Skeletal muscle satellite cell (primary cell): ENCODE measurements around the gene KIFAP3.
"Not testable (repeated sequence)": the region's sequence is repeated elsewhere in the genome, so short reads cannot be mapped to it uniquely, and the experiment has no call there.

ENCODE experiments used
- H3K27me3 ChIP-seq: 2 replicates; pipeline ENCODE4 v1.7.0; 2013; ENCODE audit warnings: low read length; ENCODE audit not compliant: control insufficient read depth, insufficient read depth
- H3K36me3 ChIP-seq: 2 replicates; pipeline ENCODE4 v1.7.0; 2013; ENCODE audit warnings: mild to moderate bottlenecking, control low read depth, low read length; ENCODE audit not compliant: insufficient read depth
- H3K4me1 ChIP-seq: 2 replicates; pipeline ENCODE4 v1.7.0; 2013; ENCODE audit warnings: low read length; ENCODE audit not compliant: control insufficient read depth, insufficient read depth
- H3K4me2 ChIP-seq: 2 replicates; pipeline ENCODE4 v1.7.0; 2013; ENCODE audit warnings: mild to moderate bottlenecking, low read length
- H3K4me3 ChIP-seq: 2 replicates; pipeline ENCODE4 v1.7.0; 2013; ENCODE audit warnings: low read length
- H3K9ac ChIP-seq: 2 replicates; pipeline ENCODE4 v1.7.0; 2013; ENCODE audit warnings: mild to moderate bottlenecking, low read depth, low read length, moderate library complexity
- H3K9me3 ChIP-seq: replicated peaks from 2 replicates; pipeline ENCODE4 v1.7.0; 2013; ENCODE audit warnings: mild to moderate bottlenecking, control low read depth, low read length

KIFAP3 gene

DNA sequence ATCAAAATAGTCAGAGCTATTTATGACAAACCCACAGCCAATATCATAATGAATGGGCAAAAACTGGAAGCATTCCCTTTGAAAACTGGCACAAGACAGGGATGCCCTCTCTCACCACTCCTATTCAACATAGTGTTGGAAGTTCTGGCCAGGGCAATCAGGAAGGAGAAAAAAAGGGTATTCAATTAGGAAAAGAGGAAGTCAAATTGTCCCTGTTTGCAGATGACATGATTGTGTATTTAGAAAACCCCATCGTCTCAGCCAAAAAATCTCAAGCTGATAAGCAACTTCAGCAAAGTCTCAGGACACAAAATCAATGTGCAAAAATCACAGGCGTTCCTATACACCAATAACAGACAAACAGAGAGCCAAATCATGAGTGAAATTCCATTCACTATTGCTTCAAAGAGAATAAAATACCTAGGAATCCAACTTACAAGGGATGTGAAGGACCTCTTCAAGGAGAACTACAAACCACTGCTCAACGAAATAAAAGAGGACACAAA is 14.4 kb downstream of the KIFAP3 start:
- not testable (repeated sequence) for H3K9me3 ChIP-seq, H3K4me1 ChIP-seq, H3K36me3 ChIP-seq, H3K4me3 ChIP-seq, H3K9ac ChIP-seq, H3K27me3 ChIP-seq, H3K4me2 ChIP-seq

- no peaks in the 10 kb centered on the region for H3K36me3 ChIP-seq
- H3K4me3 ChIP-seq = no peak overlapping the region
- H3K4me1 ChIP-seq = no peaks in the 10 kb centered on the region
- no peaks in the 10 kb centered on the region for H3K9me3 ChIP-seq
- H3K4me2 ChIP-seq = no peak overlapping the region
- H3K9ac ChIP-seq = no peak overlapping the region
- no peaks in the 10 kb centered on the region for H3K27me3 ChIP-seq
Measured at GRCh38 chr1:170049176-170049800, 25.2 kb downstream of the KIFAP3 start.

GRCh38 chr1:170048515-170048914 is 26.0 kb downstream of the KIFAP3 start:
- H3K9ac ChIP-seq = no peak overlapping the region
- H3K36me3 ChIP-seq = no peaks in the 10 kb centered on the region
- no peaks in the 10 kb centered on the region for H3K4me1 ChIP-seq
- no peaks in the 10 kb centered on the region for H3K27me3 ChIP-seq
- no peak overlapping the region for H3K4me3 ChIP-seq
- no peaks in the 10 kb centered on the region for H3K9me3 ChIP-seq
- no peak overlapping the region for H3K4me2 ChIP-seq

DNA sequence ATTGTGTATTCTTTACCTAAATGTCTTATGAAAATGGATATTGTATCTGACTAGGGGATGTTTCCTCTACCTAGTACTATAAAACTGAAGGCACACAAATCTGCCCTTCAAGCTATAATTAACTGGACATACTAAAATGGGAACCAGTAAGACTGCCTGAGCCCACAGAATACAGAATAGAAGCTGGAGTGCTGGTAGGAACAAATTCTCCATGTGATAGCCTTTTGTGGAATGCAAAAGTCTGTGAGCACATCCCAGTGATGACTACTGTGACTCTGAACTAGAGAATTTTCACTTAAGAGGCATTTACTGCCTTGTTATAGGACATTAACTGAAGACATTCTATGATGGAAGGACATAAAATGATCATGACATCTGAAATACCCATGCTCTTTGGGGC is 30.3 kb downstream of the KIFAP3 start:
- Histone ChIP-seq H3K27me3 (no peaks in the 10 kb centered on the region), H3K9ac (no peak overlapping the region), H3K36me3 (no peaks in the 10 kb centered on the region), H3K4me3 (no peak overlapping the region), H3K4me1 (no peaks in the 10 kb centered on the region), H3K9me3 (no peaks in the 10 kb centered on the region), H3K4me2 (no peak overlapping the region)

DNA sequence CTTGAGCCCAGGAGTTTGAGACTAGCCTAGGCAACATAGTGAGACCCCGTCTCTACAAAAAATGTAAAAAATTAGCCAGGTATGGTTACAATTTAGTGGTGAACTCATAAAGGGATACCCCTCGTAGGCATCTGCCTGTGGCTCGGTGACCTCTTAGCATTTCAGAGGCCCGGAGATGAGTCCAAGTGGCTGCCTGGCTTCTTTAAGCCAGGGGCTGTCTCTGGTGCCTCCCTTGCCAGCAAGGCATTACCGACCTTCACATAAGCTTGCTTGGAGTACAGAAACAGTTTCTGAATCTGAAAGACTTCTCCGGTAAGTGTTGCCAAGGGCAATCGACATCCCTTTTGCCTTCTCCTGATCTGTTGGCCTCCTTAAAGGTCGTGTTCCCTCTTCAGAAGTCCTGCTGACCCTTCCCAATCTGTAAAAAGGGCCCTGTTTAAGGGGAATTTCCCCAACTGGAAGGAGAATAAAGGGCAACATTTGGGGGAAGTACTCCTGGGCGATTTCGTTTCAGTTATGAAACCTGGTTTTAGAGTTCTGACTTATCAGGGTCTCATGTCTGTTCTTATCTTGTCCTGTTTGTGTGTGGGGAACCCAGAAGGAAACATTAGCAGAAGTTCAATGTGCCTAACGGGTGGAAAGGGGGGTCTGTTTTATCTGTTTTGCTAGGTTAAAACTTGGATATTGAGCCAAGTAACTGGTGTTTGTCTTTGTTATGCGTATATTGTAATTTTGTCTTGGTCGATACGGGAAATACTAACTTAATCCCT is 32.9 kb downstream of the KIFAP3 start:
- no peaks in the 10 kb centered on the region for H3K9me3 ChIP-seq
- H3K27me3 ChIP-seq = no peaks in the 10 kb centered on the region
- no peaks in the 10 kb centered on the region for H3K4me1 ChIP-seq
- no peak overlapping the region for H3K9ac ChIP-seq
- no peak overlapping the region for H3K4me3 ChIP-seq
- H3K36me3 ChIP-seq = no peaks in the 10 kb centered on the region
- H3K4me2 ChIP-seq = no peak overlapping the region

DNA sequence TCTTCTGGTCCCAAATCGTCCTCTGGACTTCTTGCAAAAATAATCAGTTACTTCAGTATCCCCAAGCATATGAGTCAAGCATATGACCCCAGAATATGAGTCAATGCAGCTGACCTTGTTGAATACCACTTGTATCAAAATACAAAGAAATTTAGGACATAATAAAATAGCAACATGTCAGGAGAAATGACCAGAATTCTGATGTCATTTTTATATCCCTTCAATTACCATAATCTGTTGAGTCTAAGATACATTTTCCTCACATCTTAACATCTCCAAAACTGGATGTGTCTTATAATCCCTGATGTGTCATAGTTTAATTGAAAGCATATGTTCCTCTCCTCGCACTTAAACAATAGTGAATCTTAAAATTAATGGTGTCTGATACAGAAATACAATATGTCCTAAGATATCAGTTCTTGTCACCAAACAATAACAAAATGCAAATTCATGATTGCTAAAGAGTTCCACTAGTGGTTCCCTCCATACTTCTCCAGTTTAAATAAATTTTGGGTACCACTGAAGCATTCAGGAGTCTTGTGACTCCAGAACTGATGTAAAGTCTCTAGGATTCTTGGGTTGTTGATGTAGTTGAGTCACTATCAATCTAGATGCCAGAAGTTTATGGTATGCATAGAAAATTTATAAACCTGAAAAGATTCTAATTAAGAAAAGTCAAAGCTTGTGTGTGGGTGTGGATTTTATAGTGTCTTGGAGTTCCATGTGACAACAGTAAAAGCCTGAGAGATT is 41.8 kb downstream of the KIFAP3 start:
- H3K4me2 ChIP-seq = no peak overlapping the region
- no peaks in the 10 kb centered on the region for H3K27me3 ChIP-seq
- H3K9ac ChIP-seq = no peak overlapping the region
- H3K4me3 ChIP-seq = no peak overlapping the region
- no peaks in the 10 kb centered on the region for H3K9me3 ChIP-seq
- H3K36me3 ChIP-seq = no peaks in the 10 kb centered on the region
- H3K4me1 ChIP-seq = peaks cover 15% of the 10 kb centered on the region

- no peaks in the 10 kb centered on the region for H3K9me3 ChIP-seq
- H3K27me3 ChIP-seq = no peaks in the 10 kb centered on the region
- peaks cover 15% of the 10 kb centered on the region for H3K4me1 ChIP-seq
- H3K9ac ChIP-seq = no peak overlapping the region
- H3K4me3 ChIP-seq = no peak overlapping the region
- no peak overlapping the region for H3K4me2 ChIP-seq
- H3K36me3 ChIP-seq = no peaks in the 10 kb centered on the region
Measured at GRCh38 chr1:170030212-170030611, 44.3 kb downstream of the KIFAP3 start.

GRCh38 chr1:170027760-170028159 is 46.7 kb downstream of the KIFAP3 start:
- H3K4me3 ChIP-seq = no peak overlapping the region

DNA sequence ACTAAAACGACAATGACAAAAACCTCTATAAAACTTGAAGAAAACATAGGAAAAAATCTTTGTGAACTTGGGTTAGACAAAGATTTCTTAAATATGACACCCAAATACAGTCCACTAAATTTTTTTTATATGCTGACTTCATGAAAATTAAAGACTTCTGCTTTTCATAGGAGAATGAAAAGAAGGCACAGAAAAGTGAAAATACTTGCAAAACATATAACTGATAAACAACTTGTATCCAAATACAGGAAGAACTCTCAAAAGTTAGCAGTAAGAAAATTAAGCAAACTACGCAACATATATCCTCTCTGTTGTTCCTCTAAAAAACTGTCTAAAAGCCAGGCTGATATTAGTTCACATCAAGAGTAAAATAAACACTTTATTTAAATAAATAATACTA is 53.6 kb downstream of the KIFAP3 start:
- Histone ChIP-seq H3K9me3 (no peaks in the 10 kb centered on the region), H3K36me3 (no peaks in the 10 kb centered on the region), H3K4me3 (no peak overlapping the region), H3K9ac (no peak overlapping the region), H3K4me1 (no peaks in the 10 kb centered on the region), H3K4me2 (no peak overlapping the region), H3K27me3 (no peaks in the 10 kb centered on the region)

More at GRCh38 chr1:170027760-170028159, 46.7 kb downstream of the KIFAP3 start:
- no peak overlapping the region for H3K9ac ChIP-seq
- no peaks in the 10 kb centered on the region for H3K9me3 ChIP-seq
- H3K4me2 ChIP-seq = no peak overlapping the region
- H3K4me1 ChIP-seq = peaks cover 13% of the 10 kb centered on the region
- H3K36me3 ChIP-seq = no peaks in the 10 kb centered on the region
- H3K27me3 ChIP-seq = no peaks in the 10 kb centered on the region

GRCh38 chr1:170017478-170017877 is 57.0 kb downstream of the KIFAP3 start:
- Histone ChIP-seq H3K4me3 (no peak overlapping the region), H3K27me3 (no peaks in the 10 kb centered on the region), H3K9ac (no peak overlapping the region), H3K4me2 (no peak overlapping the region), H3K4me1 (no peaks in the 10 kb centered on the region), H3K9me3 (no peaks in the 10 kb centered on the region), H3K36me3 (no peaks in the 10 kb centered on the region)

- Histone ChIP-seq H3K9me3 (no peaks in the 10 kb centered on the region), H3K4me3 (no peak overlapping the region), H3K4me2 (no peak overlapping the region), H3K27me3 (no peaks in the 10 kb centered on the region), H3K9ac (no peak overlapping the region), H3K36me3 (no peaks in the 10 kb centered on the region), H3K4me1 (no peaks in the 10 kb centered on the region)
Measured at GRCh38 chr1:170012920-170013319, 61.6 kb downstream of the KIFAP3 start.
